ENCODE measurements around the gene COMT.
"Not testable (repeated sequence)": the region's sequence is repeated elsewhere in the genome, so short reads cannot be mapped to it uniquely, and the experiment has no call there.

The COMT gene

GRCh38 chr22:19929586-19930550 is 11.7 kb upstream of the COMT start:
- no peak for DNase-seq

DNA sequence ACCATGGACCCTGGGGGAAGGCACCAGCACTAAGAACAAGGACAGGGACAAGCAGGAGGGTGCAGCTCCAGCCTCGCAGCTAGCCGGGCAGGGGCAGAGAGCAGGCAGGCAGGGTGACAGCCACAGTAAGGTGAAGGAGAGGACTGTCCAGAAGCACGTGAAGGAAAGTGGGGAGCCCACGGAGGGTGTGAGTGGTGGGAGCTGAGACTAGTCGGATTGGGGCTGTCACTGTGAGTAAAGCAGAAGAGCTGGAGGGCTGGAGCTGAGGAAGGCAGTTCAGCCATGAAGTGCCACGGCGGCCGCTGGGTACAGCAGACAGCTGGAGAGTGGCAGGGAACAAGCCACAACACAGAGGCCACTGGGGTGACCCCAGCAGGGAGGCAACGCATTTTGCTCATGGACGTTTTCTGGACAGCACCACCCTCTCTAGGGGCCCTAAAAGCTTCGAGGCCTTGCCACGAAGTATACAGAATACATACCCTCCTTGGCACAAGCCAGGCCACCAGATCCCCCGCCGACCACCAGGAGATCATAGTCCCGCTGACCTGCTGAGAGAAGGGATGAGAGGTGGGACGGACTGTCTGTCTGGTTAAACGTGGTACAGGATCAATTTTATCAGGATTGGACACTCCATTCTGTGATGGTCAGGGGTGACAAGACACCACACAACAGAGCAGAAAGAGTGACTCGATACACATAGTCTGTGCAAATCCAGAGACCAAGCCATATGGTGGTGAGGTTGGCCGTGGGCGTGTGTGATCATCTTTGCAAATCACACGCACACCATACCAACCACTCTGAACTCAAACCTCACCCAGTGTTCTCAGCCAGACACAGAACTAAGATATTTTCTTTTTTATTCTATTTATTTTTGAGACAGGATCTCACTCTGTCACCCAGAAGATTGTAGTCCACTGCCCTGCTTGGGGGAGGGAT is 10.8 kb upstream of the COMT start:
- peak; percentile 54 for DNase-seq

GRCh38 chr22:19931514-19931913 is 10.1 kb upstream of the COMT start:
- no peak for DNase-seq

DNA sequence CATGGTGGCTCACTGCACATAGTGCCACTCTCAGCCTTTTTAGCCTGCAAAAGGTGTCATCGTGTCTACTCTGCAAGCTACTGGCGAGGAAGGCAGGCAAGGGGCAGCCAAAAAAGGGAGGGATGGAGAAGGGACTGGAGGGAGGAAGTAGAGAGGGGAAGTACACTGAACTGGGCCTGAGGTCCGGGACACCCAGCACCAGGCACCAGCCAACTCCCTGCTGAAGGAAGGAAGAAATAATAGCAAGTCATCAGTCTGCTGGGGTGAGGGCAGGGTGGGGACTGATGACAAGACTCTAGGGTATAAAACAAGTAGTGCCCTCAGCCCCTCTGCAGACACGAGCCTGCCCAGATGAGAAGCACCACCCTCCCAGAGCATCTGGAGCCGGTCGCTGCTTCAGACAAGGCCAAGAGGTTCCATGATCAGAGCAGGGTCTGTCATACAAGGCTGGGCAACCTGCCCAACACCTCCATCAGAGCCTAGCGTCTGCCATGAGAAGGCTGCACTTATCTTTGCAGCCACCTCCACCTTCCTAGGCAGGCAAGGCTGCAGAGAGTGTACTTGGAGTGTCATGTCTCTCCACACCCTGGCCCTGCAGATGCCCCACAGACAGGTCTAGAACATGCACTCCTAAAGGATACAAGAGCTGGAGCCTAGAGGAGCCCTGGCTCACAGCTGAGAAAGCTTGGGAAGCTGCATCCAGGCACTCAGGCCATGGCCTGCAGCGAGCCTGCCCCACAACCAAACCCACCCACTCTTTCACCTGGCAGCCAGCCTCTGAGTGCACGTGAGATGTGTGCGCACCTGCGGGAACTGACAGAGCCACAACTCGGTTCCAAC is 9.0 kb upstream of the COMT start:
- peak; percentile 25 for DNase-seq

DNA sequence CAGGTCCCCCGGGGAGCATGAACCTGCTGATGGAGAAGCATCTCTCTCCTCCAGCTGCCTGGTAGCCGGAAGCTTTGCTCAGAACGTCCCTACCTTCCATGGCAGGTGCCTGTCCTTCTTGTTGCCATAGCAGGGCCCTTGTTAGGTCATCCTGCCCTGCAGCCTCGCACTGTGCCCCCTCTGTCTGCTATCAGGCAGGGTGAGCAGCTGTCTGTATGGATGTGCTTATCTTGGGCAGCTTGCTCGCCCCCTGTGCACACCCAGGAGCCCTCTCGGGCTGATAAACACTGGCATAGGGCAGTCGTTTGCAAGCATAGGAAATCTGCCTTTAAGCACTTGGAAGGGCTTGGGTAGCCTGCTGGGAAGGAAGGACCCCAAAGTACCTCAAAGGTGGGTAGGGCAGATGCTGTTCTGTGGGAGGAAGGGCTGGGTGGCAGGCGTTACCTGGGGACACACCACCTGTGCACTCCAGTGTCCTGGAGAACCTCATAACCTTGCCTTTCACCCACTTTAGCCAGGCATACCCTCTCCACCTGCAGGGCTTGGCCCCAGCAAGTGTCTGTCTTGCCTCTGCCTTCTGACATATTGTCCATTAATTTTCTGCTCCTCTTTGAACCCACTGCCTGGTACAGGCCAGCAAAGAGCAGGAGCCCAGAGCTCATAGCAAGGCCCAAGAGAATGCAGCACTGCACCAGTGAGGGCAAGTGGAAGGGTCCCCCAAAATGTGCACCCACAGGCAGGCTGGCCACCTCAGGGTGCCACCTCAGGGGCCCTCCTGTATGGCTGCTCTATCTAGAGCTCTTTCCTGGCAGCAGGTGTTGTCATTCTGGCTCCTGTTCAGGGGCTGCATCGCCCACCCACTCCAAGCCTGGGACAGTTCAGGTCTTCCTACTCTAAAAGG is 8.0 kb upstream of the COMT start:
- no peak for DNase-seq

- not testable (repeated sequence) for DNase-seq
These were observed 6.4 kb upstream of the COMT start for GRCh38 chr22:19935123-19935718.

DNA sequence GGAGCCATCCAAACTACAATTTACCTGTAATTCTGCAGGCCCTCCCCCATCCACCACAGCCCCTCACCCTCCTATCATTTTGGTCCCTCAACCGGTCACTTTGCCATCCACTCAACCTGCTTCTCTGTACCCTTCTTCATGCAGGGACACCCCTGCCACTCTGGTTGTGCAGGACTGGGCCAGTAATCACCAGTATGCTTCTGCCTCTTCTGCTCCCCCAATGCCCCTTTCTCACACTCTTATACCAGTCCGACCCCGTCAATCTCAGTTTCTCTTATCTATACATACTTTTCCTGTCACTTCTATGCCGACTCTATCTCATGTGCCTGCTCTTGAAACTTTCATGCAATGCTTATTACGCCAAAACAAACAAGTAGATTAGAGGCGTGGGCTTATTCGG is 5.1 kb upstream of the COMT start:
- no peak for DNase-seq

- peak; percentile 58 for DNase-seq
These were observed 3.7 kb upstream of the COMT start for GRCh38 chr22:19937616-19938473.

DNA sequence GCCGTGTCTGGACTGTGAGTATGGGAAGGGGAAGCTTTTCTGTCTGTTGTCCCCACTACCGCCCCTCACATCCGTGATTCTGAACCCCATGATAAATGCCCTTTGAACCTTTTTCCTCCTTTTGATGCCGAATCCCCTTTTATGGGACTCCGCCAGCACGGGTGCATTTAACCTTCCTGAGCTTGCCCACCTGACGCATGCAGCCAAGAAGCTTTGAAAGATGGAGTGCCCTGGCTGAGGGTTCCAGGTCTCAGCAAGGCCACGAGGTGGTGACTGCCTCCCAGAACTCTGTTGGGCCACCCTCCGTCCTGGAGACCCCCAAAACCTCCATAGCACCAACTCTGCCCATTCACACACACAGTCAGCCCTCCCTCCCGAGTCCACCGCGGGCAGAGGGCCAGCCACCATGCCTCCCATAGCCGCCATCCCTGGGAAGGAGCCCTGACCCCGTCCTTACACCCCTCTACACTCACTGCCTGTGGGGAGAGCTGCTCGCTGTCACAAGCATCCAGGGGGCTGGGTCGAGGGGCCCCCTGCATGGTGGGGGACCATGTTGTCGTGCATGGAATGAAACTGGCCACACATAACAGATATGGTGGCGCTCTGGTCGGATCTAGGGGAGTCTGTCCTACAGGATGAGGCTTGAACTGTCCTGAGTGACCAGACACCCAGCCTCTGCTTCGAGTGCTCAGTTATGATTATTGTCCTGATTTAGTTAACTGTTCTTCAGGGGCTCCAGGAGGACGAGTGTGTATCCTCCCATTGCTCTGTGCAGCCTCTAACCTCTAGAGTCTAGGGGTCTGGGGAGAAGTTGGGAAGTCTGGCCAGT is 822 bp upstream of the COMT start:
- DNase-seq = no peak

GRCh38 chr22:19942157-19943081 is 847 bp downstream of the COMT start:
- peak; percentile 63 for DNase-seq

DNA sequence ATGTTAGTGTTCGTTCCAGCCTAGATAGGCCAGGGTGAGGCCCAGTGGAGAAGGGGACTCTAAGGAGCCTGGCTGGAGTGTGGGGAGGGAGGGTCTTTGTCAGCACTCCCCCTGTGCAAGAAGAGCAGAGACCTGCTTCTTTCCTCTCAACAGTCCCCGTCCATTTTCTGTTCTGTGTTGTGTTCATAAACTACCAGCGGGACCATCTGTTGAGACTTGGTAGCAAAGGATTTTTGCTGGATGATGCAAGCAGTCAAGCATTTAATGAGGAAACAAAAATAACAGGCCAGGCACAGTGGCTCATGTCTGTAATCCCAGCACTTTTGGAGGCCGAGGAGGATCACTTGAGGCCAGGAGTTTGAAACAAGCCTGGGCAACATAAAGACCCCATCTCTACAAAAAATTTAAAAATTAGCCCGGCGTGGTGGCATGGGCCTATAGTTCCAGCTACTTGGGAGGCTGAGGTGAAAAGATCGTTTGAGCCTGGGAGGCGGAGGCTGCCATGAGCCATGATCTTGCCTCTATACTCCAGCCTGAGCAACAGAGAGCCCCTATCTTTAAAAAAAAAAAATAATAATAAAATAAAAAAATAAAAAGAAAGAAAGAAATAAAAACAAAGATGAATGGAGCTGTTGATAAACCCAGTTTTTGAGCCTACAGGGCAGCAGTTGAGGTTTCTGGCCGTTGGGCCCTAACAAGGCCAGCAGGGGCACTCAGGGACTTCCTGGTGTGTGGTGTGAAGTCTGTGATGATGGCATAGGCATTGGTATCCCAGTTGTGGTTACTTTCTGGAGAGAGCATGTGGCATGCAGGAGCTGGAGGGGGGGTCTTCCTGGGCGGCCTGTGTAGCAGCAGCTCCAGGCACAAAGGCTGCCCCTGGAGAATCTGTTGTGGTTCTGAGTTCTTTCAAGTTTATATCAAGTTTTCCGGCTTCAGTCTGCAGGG is 1.8 kb downstream of the COMT start:
- DNase-seq = peak; percentile 54

- DNase-seq = no peak
These were observed 6.6 kb downstream of the COMT start for GRCh38 chr22:19948057-19948760.

GRCh38 chr22:19951346-19951745 is 9.8 kb downstream of the COMT start:
- DNase-seq = no peak

- DNase-seq = no peak
These were observed 13.9 kb downstream of the COMT start for GRCh38 chr22:19955241-19956128.

DNA sequence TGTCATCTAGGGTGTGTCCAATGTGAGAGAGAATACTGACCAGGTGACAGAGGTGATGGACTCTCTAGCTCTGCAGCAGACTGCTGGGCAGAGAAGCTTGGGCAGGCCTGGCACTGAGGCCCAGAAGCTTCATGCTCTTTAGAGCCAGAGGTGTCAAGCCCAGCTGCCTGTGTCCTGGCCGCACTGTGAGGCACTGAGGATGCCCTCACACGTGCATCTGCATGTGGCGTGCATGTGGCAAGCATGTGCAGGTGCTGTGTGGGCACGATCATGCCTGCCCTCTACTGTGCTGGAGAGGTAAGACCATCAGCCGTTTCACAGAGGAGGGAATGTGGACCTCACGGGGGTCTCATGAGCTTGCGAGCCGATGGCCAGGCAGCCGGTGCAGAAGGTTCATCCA is 15.9 kb downstream of the COMT start:
- DNase-seq = no peak

Measured in inflammatory macrophage treated with lipopolysaccharide for 4 hours (primary cell).